SK-N-SH (cell line): Measurements from ENCODE around the gene SERPINA3. TPM values are rescaled to one million over a fixed set of nuclear protein-coding genes. Genes with fewer than 3 reads are reported as not detected.

Experiments used
- CTCF ChIA-PET: fragments of 300-600, 350-600 bp; formaldehyde crosslinking; extraction: SDS; loops from one replicate; lab custom pipeline; 2021; lab: Yijun Ruan, JAX
- POLR2A ChIA-PET: fragments of 350-600 bp; sonication (Branson Sonifier 250); formaldehyde crosslinking; extraction: SDS; loops from one replicate; lab custom pipeline; 2020; ENCODE audit warnings: antibody characterized with exemption, inconsistent platforms; lab: Yijun Ruan, JAX
- DNase-seq: peaks from one replicate; pipeline ENCODE4 v3.0.0; 2012
- H2AFZ ChIP-seq: fragments of 200-600 bp; sonication (generic); 2 replicates; pipeline ENCODE4 v1.8.1; 2016; ENCODE audit warnings: antibody characterized with exemption, mild to moderate bottlenecking, low read depth
- H3F3A ChIP-seq: fragments of 200-600 bp; sonication (generic); replicated peaks from 2 replicates; pipeline ENCODE3; 2016; ENCODE audit warnings: antibody characterized with exemption, mild to moderate bottlenecking; ENCODE audit not compliant: insufficient read depth
- H3K27ac ChIP-seq, 2 experiments: fragments of 200-500 bp in 1 of 2; fragments of 200-600 bp in 1 of 2; sonication (Bioruptor generic) in 1 of 2; sonication (generic), shearing (Covaris generic) in 1 of 2; 2 replicates each; pipeline versions ENCODE4 v1.5.1 to v1.6.1; 2014 to 2016; ENCODE audit warnings: low read depth in 2 of 2, inconsistent platforms in 1 of 2, low read length in 1 of 2, mild to moderate bottlenecking in 1 of 2, mixed read lengths in 1 of 2
- H3K27me3 ChIP-seq: fragments of 200-600 bp; sonication (generic), shearing (Covaris generic); 2 replicates; pipeline ENCODE4 v1.6.1; 2016; ENCODE audit warnings: mixed run types; ENCODE audit not compliant: insufficient read depth
- H3K36me3 ChIP-seq, 2 experiments: fragments of 200-500 bp in 1 of 2; fragments of 200-600 bp in 1 of 2; sonication (Bioruptor generic) in 1 of 2; sonication (generic) in 1 of 2; replicated peaks in 1 of 2; 2 replicates each; pipeline versions ENCODE3 to v1.5.1; 2014 to 2016; ENCODE audit warnings: low read length in 1 of 2, mild to moderate bottlenecking in 1 of 2; ENCODE audit not compliant: insufficient read depth in 2 of 2, control insufficient read depth in 1 of 2
- H3K4me1 ChIP-seq, 2 experiments: fragments of 200-500 bp in 1 of 2; fragments of 200-600 bp in 1 of 2; sonication (Bioruptor generic) in 1 of 2; sonication (generic), shearing (Covaris generic) in 1 of 2; 2 replicates each; pipeline versions ENCODE4 v1.5.1 to v1.6.1; 2014 to 2016; ENCODE audit warnings: low read depth in 1 of 2, low read length in 1 of 2, mixed run types in 1 of 2; ENCODE audit not compliant: insufficient read depth in 2 of 2, control insufficient read depth in 1 of 2
- H3K4me2 ChIP-seq: fragments of 200-600 bp; sonication (generic), shearing (Covaris generic); 2 replicates; pipeline ENCODE4 v1.6.1; 2017; ENCODE audit warnings: mixed run types
- H3K4me3 ChIP-seq, 2 experiments: fragments of 200-500 bp in 1 of 2; fragments of 200-600 bp in 1 of 2; sonication (Bioruptor generic) in 1 of 2; sonication (generic), shearing (Covaris generic) in 1 of 2; 2 replicates each; pipeline versions ENCODE4 v1.5.1 to v1.8.1; 2014 to 2016; ENCODE audit warnings: low read depth in 2 of 2, inconsistent platforms in 1 of 2, low read length in 1 of 2, mild to moderate bottlenecking in 1 of 2, mixed read lengths in 1 of 2, moderate library complexity in 1 of 2
- H3K79me2 ChIP-seq: fragments of 200-600 bp; sonication (generic); 2 replicates; pipeline ENCODE4 v1.8.1; 2017; ENCODE audit warnings: mild to moderate bottlenecking; ENCODE audit not compliant: insufficient read depth
- H3K9ac ChIP-seq: fragments of 200-600 bp; sonication (generic); 2 replicates; pipeline ENCODE4 v1.6.1; 2017; ENCODE audit warnings: mixed run types
- H3K9me2 ChIP-seq: fragments of 200-600 bp; sonication (generic); 2 replicates; pipeline ENCODE4 v1.6.1; 2017; ENCODE audit warnings: mixed run types
- H3K9me3 ChIP-seq: fragments of 200-600 bp; sonication (generic); 2 replicates; pipeline ENCODE4 v1.6.1; 2017; ENCODE audit warnings: mixed run types, mild to moderate bottlenecking, moderate library complexity
- H4K20me1 ChIP-seq: fragments of 200-600 bp; sonication (generic); 2 replicates; pipeline ENCODE4 v1.6.1; 2017; ENCODE audit warnings: mild to moderate bottlenecking, mixed run types; ENCODE audit not compliant: insufficient read depth
- CTCF ChIP-seq: fragments of 200-600 bp; sonication (generic); IDR thresholded peaks from 2 replicates; pipeline ENCODE4 v1.6.1; 2017; ENCODE audit warnings: antibody characterized with exemption, mild to moderate bottlenecking, moderate library complexity
- EZH2phosphoT487 ChIP-seq: fragments of 200-600 bp; sonication (generic); IDR thresholded peaks from 2 replicates; pipeline ENCODE4 v1.6.1; 2017; ENCODE audit warnings: low read depth, mixed run types, mild to moderate bottlenecking, antibody characterized with exemption, moderate library complexity, borderline replicate concordance
- GATA2 ChIP-seq: sonication (generic); formaldehyde crosslinking; IDR thresholded peaks from 2 replicates; pipeline ENCODE4 v1.5.0; 2020; ENCODE audit warnings: mild to moderate bottlenecking, missing genetic modification reagents
- JUND ChIP-seq: IDR thresholded peaks from 2 replicates; pipeline ENCODE4 v1.4.0; 2012
- MEF2A ChIP-seq: IDR thresholded peaks from 2 replicates; pipeline ENCODE4 v1.4.0; 2012; ENCODE audit warnings: low read depth, borderline replicate concordance
- NFIC ChIP-seq: IDR thresholded peaks from 2 replicates; pipeline ENCODE4 v1.4.0; 2012; ENCODE audit warnings: borderline replicate concordance
- NRF1 ChIP-seq: IDR thresholded peaks from 2 replicates; pipeline ENCODE4 v1.6.1; 2012; ENCODE audit warnings: low read depth, mild to moderate bottlenecking, low read length
- PBX3 ChIP-seq: IDR thresholded peaks from 2 replicates; pipeline ENCODE4; 2012
- RAD21 ChIP-seq: IDR thresholded peaks from 2 replicates; pipeline ENCODE4 v1.6.1; 2012; ENCODE audit warnings: mild to moderate bottlenecking, low read length
- TCF12 ChIP-seq: IDR thresholded peaks from 2 replicates; pipeline ENCODE4 v1.4.0; 2012
- TEAD4 ChIP-seq: IDR thresholded peaks from 2 replicates; pipeline ENCODE4 v1.4.0; 2012; ENCODE audit warnings: mild to moderate bottlenecking, borderline replicate concordance; ENCODE audit not compliant: insufficient read depth
- WGBS: methylation state at CpG from one replicate; pipeline ENCODE4 v1.1.6; 2017; ENCODE audit warnings: low lambda C conversion rate; 5-methylcytosine and 5-hydroxymethylcytosine counted together
- polyA plus RNA-seq, 3 experiments: library from polyadenylated mRNA; depleted of rRNA; stranded (reverse); fragments of >200 nt; gene quantifications; 2 replicates each; pipeline ENCODE4 v1.2.3, GENCODE V29; 2012

Gene SERPINA3
- polyA plus RNA-seq, 1 of the 3 experiments (the other 2 are of a cell fraction) = 0.25 TPM

GRCh38 chr14:94622653-94623421 lies 10.6 kb downstream of the SERPINA3 start (continued):
- no peak for TF ChIP-seq JUND
- TF ChIP-seq TEAD4 = no peak
- no peak for TF ChIP-seq NFIC
- no peak for TF ChIP-seq GATA2
- TF ChIP-seq RAD21 = no peak
- no peak for TF ChIP-seq CTCF
- TF ChIP-seq MEF2A = no peak
- no peak for TF ChIP-seq TCF12

- Histone ChIP-seq H3K9ac (no peak overlapping the region), H3K9me2 (no peaks in the 10 kb centered on the region), H3K36me3 (no peaks in the 10 kb centered on the region), H3K27ac (no peak overlapping the region), H2AFZ (no peak overlapping the region), H3F3A (no peaks in the 10 kb centered on the region), H3K9me3 (0 out of 2 replicates have a peak, but pooled peaks cover 4% of the 10 kb centered on the region), H3K79me2 (no peaks in the 10 kb centered on the region), H3K4me3 (no peak overlapping the region), H3K27me3 (no peaks in the 10 kb centered on the region), H4K20me1 (no peaks in the 10 kb centered on the region), H3K4me1 (no peaks in the 10 kb centered on the region), H3K4me2 (no peak overlapping the region)
- ChIA-PET CTCF (interaction anchor here (1.0 to 1.6 kb wide), 2 partner anchors 9 to 15 kb away, joined by 3 to 4 read pairs; no protein-coding TSS in a partner anchor), POLR2A (no interaction called here)
- TF ChIP-seq JUND (no peak), CTCF (no peak), NRF1 (no peak), PBX3 (no peak), EZH2phosphoT487 (no peak)
- DNase-seq = no peak
- 33% methylated on average over 2 of the region's 4 CpGs for WGBS
Measured at GRCh38 chr14:94623422-94623809, 11.2 kb downstream of the SERPINA3 start.
